ENCODE results near the gene SPATC1L. TPM values are rescaled to one million over a fixed set of nuclear protein-coding genes. Genes with fewer than 3 reads are reported as not detected.
"Not testable (repeated sequence)": the region's sequence is repeated elsewhere in the genome, so short reads cannot be mapped to it uniquely, and the experiment has no call there.

SPATC1L gene
- polyA plus RNA-seq, 3 donors, result 11.4 to 17.1 (median 15.6) TPM

DNA sequence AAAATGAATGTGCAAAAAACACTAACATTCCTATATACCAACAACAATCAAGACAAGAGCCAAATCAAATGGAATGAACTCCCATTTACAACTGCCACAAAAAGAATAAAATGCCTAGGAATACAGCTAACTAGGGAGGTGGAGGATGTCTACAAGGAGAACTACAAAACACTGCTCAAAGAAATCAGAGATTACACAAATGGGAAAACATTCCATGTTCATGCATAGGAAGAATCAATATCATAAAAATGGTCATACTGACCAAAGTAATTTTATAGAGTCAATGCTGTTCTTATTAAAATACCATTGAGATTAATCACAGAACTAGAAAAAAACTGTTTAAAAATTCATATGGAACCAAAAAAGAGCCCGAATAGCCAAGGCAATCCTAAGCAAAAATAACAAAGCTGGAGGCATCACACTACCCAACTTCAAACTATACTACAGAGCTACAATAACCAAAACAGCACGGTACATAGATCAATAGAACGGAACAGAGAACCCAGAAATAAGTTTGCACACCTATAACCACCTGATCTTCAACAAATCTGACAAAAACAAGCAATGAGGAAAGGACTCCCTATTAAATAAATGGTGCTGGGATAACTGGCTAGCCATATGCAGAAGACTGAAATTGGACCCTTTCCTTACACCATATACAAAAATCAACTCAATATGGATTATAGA, 7.7 kb downstream of the SPATC1L start:
- not testable (repeated sequence) for DNase-seq (ENCODE audit: extremely low read depth in 1 of 11, low read depth in 9 of 11, low spot score in 4 of 11)

DNA sequence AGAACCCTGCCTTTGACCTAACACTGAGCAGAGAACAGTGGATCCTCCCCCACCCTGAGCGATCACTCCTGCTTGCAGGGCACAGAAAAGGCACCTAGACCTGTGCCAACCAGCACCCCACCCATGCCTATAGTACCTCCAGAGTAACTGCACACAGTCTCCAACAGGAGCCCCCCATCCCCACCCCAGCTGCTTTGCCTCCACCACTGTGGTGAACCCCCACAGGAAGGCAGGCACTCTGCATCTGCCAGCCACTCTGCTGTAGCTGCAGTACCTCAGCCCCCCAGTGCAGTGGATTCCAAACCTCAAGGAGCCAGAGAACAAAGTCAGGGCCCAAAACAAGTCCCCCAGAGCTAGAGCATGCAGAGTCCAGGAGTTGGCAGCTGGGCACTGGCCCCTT, 10.7 kb downstream of the SPATC1L start:
- no peak for DNase-seq (ENCODE audit: extremely low read depth in 1 of 11, low read depth in 9 of 11, low spot score in 4 of 11)

DNA sequence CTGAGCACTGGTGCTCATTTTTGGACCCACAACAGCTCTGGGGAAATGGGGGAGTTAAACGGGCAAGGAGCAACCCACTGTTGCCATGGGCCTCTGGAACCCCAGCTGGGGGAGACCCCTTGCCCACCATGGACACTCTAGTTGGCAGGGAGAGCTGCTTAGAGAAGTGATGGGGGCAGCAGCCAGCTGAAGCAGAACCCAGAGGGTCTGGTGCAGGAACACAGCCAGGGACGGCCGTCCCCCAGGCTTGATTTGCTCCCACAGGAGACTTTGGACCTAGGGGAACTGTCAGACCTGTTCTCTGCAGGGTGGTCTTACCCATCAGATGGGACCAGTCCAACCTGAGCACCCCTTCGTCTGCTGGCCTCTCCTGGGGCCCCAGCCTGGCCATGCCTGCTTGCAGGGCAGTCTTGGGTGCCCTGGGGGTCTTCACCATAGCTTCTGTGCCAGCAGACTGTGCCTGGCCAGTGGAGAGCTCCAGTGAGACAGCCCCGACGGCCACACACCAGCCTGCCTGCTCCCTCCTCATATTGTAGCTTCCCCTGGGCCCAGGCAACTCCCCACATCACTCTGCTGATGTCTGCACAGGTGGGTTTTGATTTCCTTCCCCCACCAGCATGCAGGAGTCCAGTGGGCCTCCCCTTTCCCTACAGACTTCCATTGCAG, 11.3 kb downstream of the SPATC1L start:
- DNase-seq (ENCODE audit: extremely low read depth in 1 of 11, low read depth in 9 of 11, low spot score in 4 of 11), result no peak

DNA sequence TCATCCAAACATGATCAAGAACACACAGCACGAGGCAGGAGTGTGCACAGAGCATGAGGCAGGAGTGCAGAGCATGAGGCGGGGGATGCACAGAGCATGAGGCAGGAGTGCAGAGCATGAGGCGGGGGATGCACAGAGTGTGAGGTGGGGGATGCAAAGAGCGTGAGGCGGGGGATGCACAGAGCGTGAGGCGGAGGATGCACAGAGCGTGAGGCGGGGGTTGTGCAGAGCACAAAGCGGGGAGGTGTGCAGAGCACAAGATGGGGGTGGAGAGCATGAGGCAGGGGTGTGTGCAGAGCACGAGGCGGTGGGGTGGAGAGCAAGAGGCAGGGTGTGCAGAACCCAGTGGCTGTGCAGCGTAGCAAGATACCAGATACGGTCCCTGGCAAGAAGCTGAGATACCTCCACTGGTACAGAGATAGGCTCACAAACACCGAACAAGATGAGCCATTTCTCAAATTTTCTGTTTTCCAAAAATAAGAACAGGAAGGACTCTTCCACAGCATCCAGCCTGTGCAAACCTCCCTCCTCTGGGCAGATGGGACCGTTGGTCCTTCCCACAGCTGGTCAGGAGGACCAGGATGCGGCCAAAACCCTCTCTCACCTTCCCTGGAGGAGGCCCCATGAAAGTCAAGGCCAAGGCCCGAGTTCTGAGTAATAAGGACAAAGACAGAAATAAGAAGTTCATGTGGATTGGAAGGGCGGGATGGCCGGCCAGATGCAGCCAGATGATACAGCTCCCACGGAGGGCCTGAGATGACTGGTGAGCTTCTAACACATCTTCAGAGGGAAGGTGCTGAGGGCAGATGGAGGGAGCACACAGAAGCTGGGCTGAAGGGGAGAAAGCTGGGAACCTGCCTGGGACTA, 12.0 kb downstream of the SPATC1L start:
- no peak for DNase-seq (ENCODE audit: extremely low read depth in 1 of 11, low read depth in 9 of 11, low spot score in 4 of 11)

DNA sequence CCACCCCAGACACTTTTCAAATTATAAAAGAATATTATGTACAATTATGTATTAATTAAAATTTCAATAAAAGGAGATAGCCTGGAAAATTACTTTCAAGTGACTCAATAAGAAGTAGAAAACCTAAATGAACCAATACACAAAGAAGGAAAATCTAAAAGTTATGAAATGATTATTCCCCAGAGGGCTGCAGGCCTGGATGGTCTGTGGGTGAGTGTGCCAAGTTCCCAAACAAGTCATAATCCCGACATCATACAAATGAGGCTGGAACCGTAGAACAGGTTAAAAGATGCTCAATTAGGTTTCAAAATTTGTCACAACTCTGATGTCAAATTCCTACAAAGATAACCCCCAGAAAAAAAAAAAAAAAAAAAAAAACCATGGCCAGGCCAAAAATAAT, 12.7 kb downstream of the SPATC1L start:
- no peak for DNase-seq (ENCODE audit: extremely low read depth in 1 of 11, low read depth in 9 of 11, low spot score in 4 of 11)

DNA sequence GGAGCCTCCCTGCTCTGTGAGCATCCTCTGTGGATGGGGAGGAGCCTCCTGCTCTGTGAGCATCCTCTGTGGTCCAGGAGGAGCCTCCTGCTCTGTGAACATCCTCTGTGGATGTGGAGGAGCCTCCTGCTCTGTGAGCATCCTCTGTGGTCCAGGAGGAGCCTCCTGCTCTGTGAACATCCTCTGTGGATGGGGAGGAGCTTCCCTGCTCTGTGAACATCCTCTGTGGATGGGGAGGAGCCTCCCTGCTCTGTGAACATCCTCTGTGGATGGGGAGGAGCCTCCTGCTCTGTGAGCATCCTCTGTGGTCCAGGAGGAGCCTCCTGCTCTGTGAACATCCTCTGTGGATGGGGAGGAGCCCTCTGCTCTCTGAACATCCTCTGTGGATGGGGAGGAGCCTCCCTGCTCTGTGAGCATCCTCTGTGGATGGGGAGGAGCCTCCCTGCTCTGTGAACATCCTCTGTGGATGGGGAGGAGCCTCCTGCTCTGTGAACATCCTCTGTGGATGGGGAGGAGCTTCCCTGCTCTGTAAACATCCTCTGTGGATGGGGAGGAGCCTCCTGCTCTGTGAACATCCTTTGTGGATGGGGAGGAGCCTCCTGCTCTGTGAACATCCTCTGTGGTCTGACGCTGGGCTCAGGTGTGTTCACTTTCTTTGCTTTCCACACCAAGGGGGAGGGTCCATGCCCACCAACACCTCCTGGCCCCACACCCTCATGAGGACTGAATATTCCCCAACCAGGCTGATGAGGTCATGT, 13.6 kb downstream of the SPATC1L start:
- not testable (repeated sequence) for DNase-seq (ENCODE audit: extremely low read depth in 1 of 11, low read depth in 9 of 11, low spot score in 4 of 11)

DNA sequence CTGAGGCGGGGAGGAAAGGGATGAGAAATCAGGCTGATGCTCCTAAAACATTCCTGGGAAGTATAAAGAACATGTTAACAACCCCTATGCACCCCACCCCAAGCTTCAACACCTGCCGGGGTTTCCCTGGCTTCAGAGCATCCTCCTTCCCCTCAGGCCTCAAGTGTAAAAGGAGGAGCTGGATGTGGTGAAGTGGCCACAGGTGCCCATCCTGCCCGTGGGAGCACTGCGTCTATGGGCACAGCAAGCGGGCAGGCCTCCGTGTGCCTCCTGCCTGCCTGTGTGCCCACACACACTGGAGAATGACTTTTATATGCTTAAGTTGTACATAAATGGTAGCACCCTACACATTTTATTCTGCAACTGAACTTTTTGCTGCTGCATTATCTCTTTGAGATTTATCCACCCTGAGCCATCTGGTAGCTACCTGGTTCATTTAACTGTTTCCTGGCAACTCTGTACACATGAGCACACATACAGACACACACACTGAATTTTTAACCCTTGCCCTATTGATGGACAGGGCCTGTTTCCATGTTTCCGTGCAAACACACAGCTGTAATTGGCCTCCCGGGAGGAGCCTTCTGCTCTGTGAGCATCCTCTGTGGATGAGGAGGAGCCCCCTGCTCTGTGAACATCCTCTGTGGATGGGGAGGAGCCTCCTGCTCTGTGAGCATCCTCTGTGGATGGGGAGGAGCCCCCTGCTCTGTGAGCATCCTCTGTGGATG, 15.4 kb downstream of the SPATC1L start:
- no peak for DNase-seq (ENCODE audit: extremely low read depth in 1 of 11, low read depth in 9 of 11, low spot score in 4 of 11)

DNA sequence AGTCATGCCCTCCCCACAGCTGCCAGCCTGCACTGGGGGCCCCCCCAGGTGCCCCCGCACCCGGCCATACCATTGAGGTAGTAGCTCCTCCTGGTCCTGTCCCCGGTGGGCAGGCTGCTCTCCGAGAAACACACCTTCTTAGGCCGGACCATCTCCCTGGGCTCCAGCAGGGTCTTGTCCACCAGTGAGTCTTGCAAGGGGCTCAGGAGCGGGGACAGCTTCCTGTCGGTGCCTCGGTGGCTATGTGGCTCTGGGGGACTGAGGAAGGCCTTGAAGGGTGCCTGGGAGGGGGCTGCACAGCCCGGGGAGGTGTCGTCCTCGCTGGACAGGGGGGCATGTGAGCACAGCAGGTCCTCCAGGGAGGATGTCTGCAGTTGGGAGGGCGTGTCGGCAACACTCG, 16.0 kb downstream of the SPATC1L start:
- DNase-seq (ENCODE audit: extremely low read depth in 1 of 11, low read depth in 9 of 11, low spot score in 4 of 11), result no peak

DNA sequence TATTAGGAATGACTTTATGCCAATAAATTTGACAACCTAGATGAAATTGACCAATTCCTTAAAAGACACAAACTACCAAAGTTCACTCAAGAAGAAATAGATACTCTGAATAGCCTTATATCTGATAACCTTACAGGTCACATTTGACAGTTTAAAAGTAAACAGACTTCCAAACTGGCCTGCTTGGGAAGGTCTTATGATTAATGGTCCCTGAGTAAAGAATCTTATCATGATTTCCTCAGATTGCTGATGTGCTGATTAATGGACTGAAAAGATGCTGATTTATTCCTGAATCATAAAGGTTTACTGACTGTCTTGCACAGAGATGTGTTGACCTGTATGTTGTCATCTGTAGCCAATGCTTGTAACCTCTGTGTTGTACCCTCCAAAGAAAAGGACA, 19.2 kb downstream of the SPATC1L start:
- DNase-seq (ENCODE audit: extremely low read depth in 1 of 11, low read depth in 9 of 11, low spot score in 4 of 11), result no peak

DNA sequence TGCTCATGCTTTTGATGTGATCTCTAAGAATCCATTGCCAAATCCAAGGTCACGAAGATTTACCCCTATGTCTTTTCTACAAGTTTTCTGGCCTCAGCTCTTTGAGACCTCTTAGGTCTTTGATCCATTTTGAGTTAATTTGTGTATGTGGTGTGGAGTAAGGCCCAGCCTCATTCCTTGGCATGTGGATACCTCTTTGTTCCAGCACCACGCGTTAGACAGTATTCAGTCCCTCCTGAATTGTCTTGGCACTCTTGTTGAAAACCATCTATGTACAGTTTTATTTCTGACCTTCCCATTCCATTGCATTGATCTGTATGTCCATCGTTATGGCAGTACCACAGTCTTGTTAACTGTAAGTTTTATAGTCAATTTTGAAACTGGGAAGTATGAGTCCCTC, 20.9 kb downstream of the SPATC1L start:
- DNase-seq (ENCODE audit: extremely low read depth in 1 of 11, low read depth in 9 of 11, low spot score in 4 of 11), result no peak

DNA sequence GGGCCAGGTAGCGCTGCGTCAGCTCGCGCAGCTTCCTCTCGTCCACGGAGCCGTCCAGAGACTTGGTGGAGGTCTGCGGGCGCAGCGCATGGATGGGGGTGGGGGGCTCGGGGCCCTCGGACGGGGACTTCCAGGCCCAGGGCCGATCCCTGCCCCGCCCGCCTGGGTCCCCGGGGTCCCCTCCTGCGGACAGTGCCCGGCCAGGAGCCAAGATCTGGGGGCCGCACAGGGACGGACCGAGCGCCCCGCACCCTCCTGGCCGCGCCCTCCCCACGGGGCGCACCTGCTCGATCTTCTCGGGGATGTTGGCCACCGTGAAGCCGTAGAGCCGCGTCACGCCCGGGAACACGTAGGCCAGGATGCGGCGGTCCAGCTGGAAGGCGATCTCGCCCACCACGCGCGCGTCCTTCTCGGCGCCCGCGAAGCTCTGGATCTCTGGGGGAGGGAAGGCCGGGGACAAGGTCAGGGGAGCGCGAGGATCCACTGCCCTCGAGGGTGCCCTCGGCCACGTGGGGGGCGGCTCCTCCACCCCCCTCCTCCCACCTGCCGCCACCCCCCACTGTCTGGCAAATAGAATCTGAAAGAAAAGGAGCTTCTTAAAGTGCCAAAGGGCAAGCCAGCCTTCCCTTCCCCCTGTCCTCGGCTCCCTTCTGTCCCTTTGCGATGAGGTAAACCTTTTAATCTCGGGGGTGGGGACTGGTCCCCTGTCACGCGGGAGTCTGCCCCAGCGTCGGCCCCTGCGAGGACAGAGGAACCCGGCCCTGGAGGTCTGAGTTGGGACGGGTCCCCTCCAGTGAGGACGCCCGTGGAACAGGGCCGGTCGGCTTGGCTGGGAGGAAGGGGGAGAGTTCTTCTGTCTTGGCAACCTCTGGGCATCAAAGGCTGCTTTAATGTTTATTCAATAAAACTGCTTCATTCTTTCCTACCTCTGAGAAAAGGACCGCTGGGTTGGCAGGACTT, 22.3 kb downstream of the SPATC1L start:
- no peak for DNase-seq (ENCODE audit: extremely low read depth in 1 of 11, low read depth in 9 of 11, low spot score in 4 of 11)

DNA sequence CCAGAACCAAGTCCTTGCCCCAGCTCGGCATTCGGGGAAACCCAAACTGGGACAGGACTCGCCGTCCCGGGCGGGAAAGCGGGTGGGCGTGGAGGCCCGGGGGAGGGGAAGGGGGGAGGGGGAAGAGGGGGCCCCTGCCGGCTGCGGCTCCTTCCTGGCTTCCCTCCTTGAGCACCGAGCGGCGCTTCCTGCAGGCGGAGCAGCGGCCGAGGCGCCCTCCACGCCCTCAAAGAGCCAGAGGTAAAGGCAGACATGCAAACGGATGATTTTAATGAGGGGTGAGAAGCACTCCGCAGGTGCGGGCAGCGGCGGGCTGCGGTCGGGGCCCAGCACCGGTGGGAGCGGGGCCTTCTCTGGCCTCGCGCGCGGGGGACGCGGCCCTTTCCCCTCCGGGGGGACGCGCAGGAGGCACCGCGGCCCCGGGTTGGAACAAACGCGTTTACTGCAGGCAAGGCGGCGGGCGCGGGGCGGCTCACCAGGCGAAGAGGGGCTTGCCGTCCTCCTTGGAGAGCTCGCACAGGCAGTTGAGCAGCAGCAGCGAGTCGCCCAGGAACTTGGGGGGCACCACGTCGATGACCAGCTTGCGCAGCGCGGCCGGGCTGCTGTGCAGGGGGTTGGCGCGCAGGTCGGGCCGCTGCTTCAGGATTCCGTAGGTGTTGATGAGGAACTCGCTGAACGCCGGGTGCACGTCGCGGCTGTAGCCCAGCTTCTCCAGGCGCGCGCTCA, 23.2 kb downstream of the SPATC1L start:
- DNase-seq (ENCODE audit: extremely low read depth in 1 of 11, low read depth in 9 of 11, low spot score in 4 of 11), result no peak

DNA sequence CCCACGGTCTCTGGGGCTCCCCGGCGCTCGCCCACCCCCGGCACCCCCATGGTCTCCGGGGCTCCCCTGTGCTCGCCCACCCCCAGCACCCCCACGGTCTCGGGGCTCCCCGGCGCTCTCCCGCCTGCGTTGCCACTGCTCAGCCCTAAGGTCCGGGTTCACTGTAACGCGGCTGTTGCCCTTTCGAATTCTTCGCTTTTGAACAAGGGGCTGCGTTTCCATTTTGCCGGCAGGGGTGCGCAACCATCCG, 23.7 kb downstream of the SPATC1L start:
- no peak for DNase-seq (ENCODE audit: extremely low read depth in 1 of 11, low read depth in 9 of 11, low spot score in 4 of 11)

DNA sequence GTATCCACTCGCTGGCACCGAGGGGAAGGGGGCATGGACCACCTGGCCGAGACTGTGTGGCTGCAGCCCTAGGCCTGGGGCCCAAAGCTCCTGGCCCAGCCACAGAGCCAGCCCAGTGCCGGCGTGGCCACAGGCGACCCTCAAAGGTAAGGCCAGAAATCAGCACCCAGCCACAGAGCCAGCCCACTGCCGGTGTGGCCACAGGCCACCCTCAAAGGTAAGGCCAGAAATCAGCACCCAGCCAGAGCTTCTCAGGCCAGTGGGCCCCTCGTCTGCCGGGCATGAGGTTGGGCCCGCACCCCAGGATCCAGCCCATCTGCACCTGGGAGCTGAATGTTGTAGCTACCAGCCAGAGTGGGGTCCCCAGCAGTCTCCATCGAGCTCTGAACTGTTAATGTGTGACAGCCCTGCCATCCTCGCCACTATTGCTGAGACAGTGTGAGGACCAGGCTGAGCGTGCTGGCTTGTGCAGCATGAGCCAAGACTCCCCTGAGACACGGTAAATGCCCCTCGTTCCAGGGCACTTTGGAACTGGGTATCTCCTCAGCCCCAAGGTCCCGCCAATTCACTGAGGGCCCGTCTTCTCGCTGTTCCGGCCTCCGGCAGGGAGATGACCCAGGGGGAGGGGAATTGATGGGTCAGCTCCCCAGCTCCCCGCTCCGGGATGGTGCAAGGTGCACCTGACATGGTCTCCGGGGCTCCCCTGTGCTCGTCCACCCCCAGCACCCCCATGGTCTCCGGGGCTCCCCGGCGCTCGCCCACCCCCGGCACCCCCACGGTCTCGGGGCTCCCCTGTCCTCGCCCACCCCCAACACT, 24.2 kb downstream of the SPATC1L start:
- no peak for DNase-seq (ENCODE audit: extremely low read depth in 1 of 11, low read depth in 9 of 11, low spot score in 4 of 11)

DNA sequence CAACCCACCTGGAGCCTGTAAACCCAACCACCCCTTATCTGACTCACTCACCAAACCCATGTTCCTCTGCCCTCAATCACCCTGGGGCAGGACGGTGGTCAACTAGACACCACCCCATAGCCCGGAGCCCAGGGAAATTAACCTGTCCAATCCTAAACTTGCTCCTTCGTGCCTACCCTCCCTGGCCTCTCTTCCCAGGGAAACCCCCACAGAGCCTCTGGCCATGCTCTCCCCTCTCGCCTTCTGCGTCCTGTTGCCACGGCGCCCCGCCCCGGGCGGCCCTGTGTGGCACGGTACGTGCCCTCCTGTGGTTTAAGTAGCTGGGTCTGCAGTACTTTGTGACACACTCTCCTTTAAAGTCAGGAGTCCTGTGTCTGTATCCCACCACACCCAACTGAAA, 24.9 kb downstream of the SPATC1L start:
- no peak for DNase-seq (ENCODE audit: extremely low read depth in 1 of 11, low read depth in 9 of 11, low spot score in 4 of 11)

DNA sequence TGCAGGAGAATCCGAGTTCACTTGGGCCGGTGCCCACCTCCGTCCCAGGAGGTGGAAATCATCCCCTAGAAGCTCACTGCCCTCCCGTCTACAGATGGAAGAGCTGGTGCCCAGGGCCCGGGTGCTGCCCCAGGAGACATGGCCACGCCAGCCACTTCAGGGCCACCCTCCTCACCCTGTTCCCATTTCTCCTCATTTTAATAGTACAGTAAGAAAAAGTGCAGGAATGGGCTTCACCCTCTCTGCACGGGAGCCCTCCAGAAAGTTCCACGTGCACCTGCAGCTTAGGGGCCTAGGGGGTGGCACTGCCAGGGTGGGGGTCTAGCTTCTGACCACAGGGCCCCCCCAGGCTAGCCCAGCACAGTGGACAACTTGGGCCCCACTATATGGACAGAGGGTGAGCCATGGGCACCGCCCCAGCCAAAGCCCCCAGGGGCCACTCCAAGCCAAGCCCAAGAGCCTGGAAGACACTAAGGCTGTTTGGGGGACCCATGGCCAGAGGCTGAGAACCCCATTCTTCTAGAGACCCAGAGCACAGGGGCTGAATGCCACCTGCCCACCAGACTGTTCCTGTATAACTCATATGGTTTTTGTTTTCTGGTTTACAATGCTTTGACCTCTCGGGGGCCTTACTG, 25.5 kb downstream of the SPATC1L start:
- no peak for DNase-seq (ENCODE audit: extremely low read depth in 1 of 11, low read depth in 9 of 11, low spot score in 4 of 11)
